Embryonic facial prominence (tissue), 1 donor: ENCODE data around the gene PLD2.

Source experiments
- DNase-seq: peaks from one replicate; pipeline ENCODE4 v3.0.0-alpha.2; 2016; ENCODE audit errors: extremely low spot score

Gene PLD2

DNA sequence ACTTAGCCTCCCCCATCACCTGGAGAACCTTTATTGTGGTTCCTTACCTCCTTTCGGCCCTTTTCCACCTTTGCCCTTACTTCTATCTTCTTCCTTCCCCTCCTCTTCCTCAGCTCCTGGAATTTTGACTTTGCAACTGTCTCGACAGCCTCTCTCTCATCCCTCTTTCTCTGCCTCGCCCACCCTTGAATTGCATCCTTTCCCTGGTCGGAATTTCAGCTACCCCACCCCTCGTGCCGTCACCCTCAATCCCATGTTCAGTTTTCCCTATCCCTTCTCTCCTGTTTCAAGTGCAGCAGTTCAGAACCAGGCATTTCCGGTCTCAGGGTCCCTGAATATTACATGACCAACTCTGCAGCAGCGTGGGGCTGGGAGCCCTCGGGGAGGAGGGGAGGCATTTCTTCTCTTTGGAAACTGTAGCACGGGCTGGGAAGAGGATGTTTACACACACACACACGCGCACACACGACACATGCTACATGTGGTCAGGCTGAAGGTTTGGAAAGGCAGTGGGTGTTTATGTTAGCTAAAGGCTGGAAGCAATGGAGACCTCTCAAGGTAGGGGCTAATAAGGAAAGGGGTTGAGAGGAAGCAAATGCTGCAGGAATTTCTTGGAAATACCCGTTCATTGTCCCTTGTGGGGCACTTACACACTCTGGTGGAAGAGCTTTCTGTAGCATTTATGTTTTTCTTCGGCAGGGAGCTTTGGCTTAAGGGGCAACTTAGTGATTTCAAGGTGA, 27.2 kb downstream of the PLD2 start:
- no peak for DNase-seq

DNA sequence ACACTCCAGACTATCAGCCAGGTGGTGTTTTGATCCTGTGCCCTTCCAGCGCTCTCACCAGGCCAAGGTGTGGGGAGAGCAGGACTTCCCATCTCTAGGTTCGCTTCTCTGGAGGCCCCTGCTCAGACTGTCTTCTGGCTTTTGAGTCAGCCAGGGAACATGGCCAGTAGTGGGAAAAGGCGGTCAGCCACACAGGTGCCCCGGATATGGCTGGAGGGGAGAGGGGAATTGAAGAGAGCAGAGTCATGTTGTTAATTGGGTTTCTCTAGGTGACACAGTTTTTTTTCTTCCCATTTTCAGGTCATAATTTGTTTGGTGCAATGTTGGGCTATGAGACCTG, 27.7 kb downstream of the PLD2 start:
- DNase-seq = no peak

DNA sequence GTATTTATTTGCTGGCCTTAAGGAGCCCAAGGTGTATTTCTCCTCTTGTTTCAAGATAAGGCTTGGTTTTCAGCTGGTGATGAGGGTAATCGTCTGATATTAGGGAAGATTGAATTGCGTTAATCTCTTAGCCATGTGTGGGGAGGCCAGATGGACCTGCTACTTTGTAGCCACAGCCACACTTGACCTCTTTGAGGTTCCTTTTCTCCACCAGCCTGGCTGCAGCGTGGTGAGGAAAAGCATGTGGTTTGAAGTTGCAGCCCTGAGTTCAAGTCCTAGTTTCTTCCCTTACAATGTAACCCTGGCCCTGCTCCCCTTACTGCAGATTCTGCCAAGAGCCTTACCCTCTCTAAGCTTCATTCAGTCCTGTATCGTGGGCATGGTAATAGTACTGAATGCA, 29.3 kb downstream of the PLD2 start:
- no peak for DNase-seq

DNA sequence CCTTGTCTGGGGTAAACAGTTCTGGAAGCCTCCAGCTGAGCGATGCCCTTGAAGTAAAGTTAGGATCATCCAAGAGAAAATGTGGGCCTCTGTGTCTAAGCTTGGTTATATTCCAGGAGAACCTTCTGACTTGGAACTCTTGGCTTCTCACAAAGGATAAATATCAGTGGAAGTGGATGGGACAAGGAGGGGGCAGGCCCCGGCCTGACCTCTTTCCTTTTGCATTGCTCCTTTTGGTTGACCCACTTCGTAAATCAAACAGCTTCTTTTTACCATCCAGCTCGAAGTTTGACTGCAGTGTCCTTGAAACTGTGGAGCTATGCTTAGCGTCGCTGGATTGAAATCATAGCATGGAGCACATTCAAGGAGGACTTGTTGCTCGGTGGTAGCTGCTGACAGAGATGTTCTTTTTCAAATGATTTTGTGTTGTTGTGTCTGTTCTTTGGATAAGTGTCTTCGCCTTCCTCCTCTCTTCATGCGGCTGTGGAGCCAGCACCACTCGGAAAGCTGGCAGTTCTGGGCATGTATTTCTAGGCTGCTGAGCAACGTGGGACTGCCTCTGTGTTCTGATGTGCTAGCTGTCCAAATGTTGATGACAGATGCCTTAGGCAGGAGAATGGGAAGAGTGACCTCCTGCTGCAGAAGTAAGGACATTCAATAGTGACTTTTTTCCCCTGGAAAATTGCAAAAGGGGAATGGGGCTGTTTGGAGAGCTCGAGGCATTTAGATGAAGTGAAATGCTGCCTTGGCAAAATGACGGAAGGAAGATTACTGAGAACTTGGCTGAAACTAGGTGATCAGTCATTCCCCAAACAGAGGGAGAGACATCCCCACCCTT, 30.7 kb downstream of the PLD2 start:
- DNase-seq = no peak

DNA sequence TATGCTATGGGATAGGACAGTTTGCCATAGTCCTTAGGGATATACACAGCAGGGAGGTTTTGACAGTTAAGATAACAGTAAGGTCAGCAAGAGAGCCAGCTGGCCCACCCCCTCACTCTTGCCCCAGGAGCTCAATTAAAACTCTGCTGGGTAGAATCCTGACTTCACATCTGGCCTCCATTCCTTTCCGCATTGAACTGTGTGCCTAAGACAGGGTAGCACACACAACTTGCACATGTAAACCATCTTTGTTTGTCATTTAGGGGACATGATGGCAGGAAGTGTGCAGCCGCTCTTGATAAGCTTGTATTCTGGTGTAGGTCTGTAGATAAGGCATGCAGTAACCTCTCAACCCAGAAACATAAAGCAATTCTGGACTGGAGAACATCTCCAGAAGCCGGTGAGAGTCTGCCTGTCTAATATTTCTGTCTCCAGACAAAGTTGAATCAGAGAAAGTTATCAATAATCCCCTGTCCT, 31.4 kb downstream of the PLD2 start:
- no peak for DNase-seq

DNA sequence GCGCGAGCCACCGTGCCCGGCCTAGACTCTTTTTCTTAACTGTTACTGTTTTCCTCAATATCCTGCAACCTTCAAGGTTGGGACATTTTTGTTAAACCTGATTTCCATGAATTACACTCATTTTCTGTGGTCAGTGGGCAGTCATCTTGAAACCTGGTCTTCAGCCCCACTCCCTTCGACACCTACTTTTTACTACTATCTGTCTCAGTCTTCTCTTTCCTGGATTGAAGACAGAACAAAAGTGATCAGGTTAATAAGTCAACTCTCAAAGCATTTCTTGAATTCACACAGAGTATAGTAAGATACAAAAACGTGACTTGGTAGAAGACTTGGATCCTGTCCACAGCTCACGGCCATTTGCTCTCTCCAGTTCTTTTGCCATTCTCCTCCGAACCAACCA, 32.3 kb downstream of the PLD2 start:
- DNase-seq = no peak

DNA sequence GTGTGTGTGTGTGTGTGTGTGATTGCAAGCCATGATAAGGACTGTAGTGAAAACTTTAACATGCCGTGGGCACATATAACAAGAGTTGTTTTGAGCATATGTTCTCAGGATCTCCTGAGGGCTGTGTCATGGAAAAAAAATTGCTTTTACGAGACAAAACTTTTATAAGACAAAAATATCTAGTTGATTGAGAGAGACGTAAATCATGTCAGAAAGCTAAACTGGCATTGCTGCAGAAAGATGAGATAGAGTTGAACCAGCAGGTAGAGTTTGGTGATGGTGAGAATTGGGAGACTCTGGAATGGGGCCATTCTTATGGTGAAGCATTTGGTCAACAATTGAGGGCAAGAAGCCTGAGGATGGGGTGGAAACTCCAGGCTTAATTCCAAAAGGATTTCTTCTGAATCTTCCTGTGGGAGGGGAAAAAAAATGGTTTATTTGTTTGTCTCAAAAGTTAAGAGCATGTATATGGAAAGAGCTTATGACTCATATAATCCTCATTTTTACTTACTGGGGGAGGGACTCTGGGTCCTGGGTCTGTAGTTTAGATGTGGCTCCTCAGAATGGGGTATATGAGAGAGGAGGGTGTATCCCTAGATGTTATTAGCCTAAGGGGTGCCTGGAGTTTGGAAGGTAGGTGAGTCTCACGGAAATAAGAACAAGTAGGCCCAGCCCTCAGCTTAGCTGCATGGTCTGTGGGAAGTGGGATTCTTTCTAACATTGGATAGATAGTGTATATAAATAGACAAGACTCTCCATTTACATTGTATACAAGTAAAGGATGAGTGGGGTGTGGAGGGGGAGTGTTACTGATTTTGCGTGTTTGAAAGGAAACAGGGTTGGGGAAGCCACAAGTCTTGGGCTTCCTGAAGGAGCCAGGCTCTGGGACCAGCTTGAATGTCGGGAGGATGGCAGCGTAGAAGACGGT, 33.3 kb downstream of the PLD2 start:
- no peak for DNase-seq

DNA sequence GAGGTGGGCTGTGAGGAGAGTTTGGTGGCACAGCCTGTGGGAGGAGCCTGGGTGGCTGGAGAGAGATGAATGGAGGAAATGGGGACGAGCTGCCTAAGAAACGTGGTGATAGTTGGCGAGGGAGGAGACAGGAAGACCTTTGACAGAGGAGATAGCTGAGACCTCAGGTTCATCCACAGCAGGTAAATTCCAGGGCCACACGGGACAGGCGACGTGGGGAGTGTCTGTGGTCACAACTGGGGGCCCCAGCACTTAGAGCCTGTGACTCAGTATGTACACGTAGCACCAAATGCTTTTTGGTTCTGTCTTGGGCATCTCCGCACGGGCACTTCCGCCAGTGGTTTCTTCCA, 33.9 kb downstream of the PLD2 start:
- DNase-seq = no peak

DNA sequence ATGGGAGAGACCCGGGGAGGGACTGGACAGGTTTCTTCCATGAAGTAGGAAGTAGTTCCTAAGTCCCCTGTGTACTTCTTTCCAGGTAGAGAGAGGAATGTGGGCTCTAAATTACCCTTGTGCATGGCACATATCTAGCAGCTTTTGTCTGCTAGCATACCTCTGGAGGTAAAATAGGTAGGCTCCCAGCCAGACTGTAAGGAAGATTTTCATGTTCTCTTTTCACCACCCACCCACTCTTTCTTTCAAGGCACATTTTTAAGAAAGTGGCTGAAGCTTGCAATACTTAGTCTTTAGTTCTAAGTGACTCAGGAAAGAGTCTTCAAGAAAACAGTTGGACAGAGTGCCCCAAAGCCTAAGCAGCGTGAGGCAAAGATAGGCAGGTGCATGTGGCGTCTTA, 35.4 kb downstream of the PLD2 start:
- no peak for DNase-seq

DNA sequence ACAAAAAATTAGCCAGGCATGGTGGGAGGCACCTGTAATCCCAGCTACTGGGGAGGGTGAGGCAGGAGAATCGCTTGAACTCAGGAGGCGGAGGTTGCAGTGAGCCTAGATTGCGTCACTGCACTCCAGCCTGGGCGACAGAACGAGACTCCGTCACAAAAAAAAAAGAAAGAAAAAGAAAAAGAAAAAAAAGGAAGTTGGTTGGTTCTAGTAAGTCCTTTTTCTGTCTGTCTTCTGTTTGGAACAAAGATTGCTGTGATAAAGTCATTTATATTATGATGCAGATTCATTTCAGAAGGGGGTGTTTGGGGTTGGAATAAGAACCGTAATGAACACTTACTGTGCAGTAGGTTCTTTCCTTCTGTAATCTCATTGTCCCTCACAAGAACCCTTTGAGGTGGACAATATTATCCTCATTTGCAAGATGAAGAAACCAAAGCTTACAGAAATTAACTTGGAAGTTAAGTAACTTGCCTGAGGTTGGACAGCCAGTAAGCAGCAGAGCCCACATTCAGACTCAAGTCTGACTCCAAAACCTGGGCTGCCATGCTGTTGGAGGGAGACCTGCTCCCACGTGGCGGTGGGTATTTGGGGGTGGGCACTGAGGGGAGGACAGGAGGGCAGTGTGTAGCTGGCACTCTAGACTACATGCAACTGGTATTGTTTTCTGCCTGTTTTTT, 36.5 kb downstream of the PLD2 start:
- DNase-seq = no peak

DNA sequence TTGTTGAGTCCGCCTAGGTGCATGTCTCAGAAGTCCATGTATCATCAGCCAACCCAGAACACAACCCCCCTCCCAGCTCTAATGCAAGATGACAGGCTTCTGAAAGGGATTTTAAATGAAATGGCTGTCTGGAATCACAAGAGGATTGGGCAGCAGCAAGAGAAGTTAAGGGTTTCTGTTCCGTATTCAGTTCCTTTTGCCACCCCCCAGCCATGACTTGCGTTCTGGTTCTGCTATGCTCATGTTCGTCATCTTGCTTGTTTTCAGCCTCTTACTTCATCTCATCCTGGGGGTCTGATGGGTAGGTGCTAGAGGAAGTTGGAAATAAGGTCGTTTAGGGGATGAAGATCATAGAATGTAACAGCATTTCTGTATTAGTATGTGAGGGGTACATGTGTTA, 38.2 kb downstream of the PLD2 start:
- no peak for DNase-seq

DNA sequence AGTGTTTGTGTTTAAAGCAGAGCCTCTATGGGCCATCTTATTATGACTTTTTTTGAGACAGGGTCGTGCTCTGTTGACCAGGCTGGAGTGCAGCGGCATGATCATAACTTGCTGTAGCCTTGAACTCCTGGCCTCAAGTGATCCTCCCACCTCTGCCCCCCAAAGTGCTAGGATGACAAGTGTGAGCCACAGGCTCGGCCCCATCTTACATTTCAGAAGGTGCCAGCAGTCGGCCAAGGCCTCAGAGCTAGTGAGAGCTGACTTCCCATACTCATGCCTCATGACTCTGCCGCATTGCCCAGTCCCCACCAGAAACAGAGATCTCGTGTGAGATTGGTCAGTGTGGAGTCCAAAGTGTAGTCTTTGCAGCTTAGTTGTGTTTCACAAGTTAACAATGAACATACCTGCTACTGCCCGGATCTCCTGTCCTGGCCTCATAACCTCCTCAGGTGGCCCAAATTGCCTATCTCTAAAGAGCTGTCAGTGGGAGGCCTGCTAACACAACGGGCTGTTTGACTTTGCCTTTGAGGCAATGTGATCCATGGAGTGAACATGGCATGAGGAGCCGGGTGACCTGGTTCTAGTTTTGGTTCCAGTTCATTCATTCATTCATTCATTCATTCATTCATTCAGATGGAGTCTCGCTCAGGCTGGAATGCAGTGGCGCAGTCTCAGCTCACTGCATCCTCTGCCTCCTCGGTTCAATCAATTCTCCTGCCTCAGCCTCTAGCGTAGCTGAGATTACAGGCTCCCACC, 39.9 kb downstream of the PLD2 start:
- no peak for DNase-seq

DNA sequence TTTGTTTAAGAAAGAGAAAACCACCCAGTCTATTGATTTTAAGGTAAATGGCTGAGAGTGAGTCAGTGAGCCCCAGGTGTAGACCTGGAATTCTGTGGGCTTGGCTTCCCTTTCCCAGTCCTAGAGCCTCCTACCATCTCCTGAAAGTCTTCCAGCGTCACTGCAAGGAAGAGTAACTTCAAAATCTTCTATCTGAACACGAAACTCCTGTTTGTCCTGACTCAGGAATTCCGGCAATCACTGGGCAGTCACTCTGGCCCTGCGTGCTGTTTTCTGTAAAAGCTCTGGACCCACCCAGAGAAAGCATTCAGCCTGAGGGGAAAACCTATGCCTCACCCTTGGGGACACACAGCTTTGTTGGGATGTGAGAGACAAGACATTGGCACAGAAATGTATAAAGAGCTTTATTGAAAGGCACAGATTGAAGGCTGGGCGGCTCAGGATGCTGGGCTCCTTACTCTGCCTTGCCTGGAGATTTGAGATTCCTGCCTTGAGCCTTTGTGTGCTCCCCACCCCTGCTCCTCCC, 42.1 kb downstream of the PLD2 start:
- DNase-seq = no peak

DNA sequence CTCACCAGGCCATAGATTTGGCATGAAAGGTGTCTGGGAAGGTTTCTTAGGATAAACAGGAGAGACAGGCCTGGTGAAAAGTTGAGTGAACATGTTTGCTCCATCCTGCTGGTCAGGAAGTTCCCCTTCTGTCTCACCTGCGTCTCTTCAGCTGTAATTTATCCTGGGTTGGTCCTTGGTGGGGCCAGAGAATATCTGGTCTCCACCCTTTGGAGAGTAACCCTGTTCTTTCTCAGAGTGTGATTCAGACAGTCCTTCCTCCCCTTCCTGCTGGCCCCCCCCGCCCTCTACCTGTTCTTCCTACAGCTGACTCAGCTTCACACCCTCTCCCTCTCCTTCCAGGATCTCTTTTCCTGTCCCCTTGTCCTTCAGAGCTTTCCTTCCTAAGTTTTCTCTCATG, 43.3 kb downstream of the PLD2 start:
- no peak for DNase-seq

DNA sequence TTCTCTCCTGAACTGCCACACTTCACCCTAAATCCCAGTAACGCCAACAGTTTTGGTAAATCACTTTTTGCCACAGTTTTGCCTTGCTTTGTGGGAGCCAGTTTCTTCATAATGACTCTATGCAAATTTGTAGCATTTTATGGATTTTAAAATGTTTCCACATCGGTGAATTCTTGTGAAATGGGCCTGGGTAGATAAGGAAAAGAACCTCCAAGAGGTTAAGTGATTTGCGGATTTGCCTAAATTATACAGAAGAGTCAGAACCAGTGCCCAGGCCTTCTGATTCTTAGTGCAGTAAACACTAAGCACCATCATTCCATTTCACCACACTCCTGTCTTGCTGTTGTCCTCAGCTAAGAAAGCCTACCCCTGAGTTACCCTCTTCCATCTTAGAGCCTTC, 44.1 kb downstream of the PLD2 start:
- DNase-seq = no peak

DNA sequence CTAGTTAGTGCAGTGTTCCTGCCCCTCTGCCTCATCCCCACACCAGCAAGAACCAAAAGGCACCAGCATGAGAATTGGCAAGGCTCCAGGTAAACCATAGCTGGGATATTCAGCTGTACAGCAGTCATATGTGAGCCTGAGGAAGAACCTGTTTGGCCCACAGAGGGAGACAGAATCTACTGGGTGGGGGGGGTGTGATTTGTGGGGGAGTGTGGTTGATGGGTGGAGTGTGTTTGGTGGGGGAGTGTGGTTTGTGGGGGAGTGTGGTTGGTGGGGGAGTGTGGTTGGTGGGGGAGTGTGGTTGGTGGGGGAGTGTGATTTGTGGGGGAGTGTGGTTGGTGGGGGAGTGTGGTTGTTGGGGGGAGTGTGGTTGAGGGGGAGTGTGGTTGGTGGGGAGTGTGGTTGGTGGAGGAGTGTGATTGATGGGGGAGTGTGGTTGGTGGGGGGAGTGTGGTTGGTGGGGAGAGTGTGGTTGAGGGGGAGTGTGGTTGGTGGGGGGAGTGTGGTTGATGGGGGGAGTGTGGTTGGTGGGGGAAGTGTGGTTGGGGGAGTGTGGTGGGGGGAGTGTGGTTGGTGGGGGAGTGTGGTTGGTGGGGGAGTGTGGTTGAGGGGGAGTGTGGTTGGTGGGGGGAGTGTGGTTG, 45.7 kb downstream of the PLD2 start:
- DNase-seq = no peak

DNA sequence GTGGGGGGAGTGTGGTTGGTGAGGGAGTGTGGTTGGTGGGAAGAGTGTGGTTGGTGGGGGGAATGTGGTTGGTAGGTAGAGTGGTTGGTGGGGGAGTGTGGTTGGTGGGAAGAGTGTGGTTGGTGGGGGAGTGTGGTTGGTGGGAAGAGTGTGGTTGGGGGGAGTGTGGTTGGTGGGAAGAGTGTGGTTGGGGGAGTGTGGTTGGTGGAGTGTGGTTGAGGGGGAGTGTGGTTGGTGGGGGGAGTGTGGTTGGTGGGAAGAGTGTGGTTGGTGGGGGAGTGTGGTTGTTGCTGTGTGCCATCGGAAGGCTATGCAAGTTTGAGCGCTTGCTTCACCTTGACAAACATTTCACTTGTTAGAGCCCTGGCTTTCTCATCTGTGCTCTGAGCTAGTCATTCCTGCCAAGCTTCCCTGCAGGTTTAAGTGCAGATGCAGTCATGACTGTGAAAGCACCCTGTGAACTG, 46.3 kb downstream of the PLD2 start:
- DNase-seq = no peak

DNA sequence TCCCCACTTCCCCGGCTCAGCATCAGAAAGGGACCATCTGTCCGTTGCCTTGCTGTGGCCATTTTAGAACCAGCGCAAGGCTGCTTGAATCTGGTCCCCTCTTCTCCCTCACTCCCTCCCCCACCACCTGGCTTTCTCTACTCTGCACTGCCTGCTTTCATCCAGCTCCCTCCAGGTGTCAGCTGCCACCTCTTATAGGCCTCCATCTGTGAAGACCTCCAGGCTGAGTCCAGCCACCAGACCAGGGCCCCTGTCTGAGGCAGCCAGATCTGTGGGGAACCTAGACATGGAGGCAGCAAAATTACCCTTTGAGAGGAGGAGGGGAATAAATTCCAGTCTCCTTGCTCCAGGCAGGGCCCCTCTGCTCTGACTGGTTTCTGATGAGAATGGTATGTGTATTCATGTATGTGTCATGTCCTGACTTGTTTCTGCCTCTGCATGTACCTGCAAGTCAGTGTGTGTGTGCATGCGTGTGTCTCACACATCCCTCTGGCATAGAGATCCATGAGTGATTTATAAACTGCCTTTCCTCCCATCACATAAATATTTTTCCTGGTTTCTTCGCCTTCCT, 47.2 kb downstream of the PLD2 start:
- peak; percentile 32 for DNase-seq

DNA sequence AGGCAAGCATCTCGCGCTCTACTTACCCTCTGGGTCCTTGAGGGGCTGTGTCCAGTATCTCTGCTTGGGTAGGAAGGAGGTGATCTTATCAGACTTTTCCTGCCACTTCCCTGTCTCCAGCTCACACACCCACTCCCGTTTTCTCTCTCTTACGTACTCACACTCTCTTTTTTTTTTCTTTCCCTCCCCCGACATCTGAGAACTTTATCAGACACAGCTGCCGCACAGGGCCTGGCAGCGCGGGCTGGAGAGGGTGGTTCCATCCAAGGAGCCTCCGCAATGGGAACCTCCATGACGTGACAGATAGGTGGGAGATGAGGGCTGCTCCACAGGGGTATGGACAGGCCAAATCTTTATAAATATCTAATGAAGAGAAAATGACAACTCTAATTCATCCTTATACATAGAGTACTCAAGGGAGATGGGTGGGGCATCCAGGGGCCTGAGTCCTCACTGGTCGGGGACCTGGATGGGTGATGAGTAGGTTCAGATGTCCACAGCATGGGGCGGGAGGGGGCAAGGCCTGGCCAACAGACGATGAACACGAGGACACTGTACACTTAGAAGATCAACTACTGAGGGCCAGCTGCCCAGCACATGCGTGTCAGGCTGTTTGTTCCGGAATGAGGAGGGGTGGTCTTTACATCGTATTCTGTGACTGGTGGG, 49.5 kb downstream of the PLD2 start:
- no peak for DNase-seq
